ENCODE results near the gene SLC7A7. TPM values are rescaled to one million over a fixed set of nuclear protein-coding genes. Genes with fewer than 3 reads are reported as not detected.
"Not testable (repeated sequence)": the region's sequence is repeated elsewhere in the genome, so short reads cannot be mapped to it uniquely, and the experiment has no call there.

The SLC7A7 gene
- 24.5 TPM for polyA plus RNA-seq (2012; ENCODE audit: missing spikeins)

DNA sequence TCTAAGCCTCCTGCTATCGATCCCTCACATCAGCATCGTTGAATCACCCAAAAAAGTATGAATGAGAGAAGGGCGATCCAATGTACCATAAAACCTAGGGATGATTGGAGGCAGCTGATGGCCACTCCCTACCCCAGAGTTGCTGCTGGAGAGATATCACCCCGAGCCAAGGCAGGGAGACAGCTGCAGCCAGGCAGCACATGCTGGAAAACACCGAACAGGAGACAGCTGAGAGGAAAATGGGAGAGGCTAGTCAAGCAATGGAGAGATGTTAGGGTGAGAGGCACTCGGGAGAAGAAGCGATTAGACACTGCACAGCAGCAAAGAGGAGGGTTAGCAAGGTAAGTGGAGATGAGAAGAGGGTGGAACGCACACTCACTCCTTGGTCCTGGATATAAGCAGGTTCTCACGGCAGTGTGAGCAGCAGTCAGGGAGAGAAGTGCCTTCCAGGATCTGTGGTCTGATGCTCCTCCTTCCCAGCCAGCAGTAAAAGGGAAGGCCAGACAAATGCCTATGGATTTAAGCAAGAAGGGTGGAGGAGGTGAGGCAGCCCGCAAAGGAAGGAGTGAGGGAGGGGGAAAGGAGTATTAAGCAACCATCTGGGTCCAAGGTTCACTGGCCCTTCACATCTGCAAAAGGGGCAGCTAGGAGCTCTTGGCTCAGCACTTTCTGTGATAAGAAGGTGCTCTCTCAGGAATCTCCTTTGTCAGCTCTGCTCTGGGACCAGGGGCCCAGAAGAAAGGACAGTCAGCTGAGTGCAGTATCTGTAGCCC lies at the start of gene SLC7A7:
SLC7A7 (minus strand) TSS at position 495 of the 773 bp plus-strand sequence. CDS start 2,037 bp downstream, outside the sequence.
- TF ChIP-seq POLR2AphosphoS5 (IDR thresholded peaks at IDR 0.05; ENCODE audit: low read depth, low read length): no peak
- TF ChIP-seq POLR2A (IDR thresholded peaks at IDR 0.05; ENCODE audit: low read depth, low read length): no peak
- TF ChIP-seq TAF1 (IDR thresholded peaks at IDR 0.05; ENCODE audit: borderline replicate concordance, low read depth, low read length): no peak
- DNase-seq (ENCODE audit: insufficient read length): no peak
- FAIRE-seq: no peak

DNA sequence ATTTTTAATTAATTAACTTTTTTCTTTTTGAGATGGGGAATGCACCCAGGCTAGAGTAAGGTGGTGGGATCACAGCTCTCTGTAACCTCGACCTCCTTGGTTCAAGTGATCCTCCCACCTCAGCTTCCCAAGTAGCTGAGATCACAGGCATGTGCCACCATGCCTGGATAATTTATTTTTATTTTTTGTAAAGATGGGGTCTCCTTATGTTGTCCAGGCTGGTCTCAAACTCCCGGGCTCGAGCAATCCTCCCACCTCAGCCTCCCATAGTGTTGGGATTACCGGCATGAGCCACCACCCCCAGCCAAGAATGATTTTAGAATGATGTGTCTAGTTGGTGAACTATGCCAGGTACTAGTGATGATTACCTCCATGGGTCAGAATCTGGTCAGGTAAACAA lies 49.7 kb upstream of the SLC7A7 start:
- no peak for TF ChIP-seq POLR2A (IDR thresholded peaks at IDR 0.05; ENCODE audit: low read depth, low read length)
- TF ChIP-seq POLR2AphosphoS5 (IDR thresholded peaks at IDR 0.05; ENCODE audit: low read depth, low read length): no peak
- TF ChIP-seq TAF1 (IDR thresholded peaks at IDR 0.05; ENCODE audit: borderline replicate concordance, low read depth, low read length): no peak
- DNase-seq (ENCODE audit: insufficient read length) (no peak), FAIRE-seq (no peak)

DNA sequence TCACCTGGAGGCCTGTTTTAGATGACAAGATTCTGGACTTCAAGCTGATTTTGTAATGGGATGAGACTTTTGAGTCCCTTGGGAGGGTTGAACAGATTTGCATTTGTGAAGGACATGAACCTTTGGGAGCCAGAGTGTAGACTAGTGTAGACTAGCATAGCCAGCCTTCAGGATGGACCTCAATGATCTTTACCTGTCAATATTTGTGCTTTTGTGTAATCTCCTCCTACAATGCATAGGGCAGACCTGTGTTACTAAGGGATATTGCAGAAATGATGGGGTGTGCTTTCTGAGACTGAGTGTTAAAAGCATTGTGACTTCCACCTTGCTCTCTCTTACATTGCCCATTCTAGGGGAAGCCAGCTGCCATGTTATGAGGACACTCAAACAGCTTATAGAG lies 46.4 kb upstream of the SLC7A7 start:
- DNase-seq (ENCODE audit: insufficient read length) (no peak), FAIRE-seq (no peak)
- TF ChIP-seq TAF1 (IDR thresholded peaks at IDR 0.05; ENCODE audit: borderline replicate concordance, low read depth, low read length) (no peak), POLR2AphosphoS5 (IDR thresholded peaks at IDR 0.05; ENCODE audit: low read depth, low read length) (no peak), POLR2A (IDR thresholded peaks at IDR 0.05; ENCODE audit: low read depth, low read length) (no peak)

DNA sequence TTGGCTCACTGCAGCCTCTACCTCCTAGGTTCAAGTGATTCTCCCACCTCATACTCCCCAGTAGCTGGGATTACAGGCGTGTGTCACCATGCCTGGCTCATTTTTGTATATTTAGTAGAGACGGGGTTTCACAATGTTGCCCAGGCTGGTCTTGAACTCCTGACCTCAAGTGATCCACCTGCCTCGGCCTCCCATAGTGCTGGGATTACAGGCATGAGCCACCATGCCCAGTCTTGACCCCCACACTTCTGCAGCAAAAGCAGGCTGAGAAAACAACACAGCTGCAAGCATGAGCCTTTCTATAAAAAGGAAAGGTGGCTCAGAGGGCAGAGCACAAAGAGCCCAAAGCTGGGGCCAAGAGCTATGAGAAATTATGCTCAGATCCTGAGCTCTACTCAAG lies 45.1 kb upstream of the SLC7A7 start:
- FAIRE-seq; DNase-seq (ENCODE audit: insufficient read length): not testable (repeated sequence)

DNA sequence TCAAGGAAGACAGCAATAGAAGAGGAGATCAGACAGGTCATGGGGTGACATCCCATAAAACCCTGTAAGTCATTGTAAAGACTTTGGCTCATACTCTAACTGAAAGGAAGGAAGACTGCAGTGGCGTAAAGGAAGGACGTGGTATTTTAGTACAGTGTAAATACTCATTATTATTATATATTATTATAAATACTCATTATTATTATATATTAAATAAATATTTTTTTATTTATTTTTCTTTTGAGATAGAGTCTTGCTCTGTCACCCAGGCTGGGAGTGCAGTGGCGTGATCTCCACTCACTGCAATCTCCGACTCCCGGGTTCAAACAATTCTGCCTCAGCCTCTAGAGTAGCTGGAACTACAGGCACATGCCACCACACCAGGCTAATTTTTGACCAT lies 41.2 kb upstream of the SLC7A7 start:
- FAIRE-seq: no peak
- no peak for DNase-seq (ENCODE audit: insufficient read length)
- TF ChIP-seq POLR2AphosphoS5 (IDR thresholded peaks at IDR 0.05; ENCODE audit: low read depth, low read length) (no peak), TAF1 (IDR thresholded peaks at IDR 0.05; ENCODE audit: borderline replicate concordance, low read depth, low read length) (no peak), POLR2A (IDR thresholded peaks at IDR 0.05; ENCODE audit: low read depth, low read length) (no peak)

DNA sequence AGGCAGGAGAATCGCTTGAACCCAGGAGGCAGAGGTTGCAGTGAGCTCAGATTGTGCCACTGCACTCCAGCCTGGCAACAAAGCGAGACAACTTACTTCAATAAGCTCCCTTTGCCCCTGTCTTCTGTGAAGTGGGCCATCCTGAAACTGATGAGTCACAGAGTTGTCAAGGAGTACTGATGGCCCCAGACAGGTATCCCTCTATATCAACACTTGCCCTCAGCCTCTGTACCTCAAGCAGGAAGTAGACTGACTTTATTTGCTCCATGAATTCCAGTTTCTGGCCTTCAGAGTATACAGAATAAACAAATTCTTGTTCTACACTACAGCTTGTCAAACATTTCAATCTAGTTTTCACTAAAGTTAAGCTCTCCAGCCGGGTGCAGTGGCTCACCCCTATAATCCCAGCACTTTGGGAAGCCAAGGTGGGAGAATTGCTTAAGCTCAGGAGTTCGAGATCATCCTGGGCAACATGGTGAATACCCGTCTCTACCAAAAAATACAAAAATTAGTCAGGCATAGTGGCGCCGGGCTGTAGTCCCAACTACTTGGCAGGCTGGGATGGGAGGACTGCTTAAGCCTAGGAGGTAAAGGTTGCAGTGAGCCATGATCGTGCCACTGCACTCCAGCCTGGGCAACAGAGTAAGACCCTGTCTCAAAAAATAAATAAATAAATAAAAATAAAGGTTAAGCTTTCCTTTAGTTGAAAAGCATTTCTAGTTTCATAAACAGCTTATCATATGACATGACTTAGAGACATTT lies 39.9 kb upstream of the SLC7A7 start:
- FAIRE-seq (no peak), DNase-seq (ENCODE audit: insufficient read length) (no peak)
- no peak for TF ChIP-seq TAF1 (IDR thresholded peaks at IDR 0.05; ENCODE audit: borderline replicate concordance, low read depth, low read length)
- no peak for TF ChIP-seq POLR2A (IDR thresholded peaks at IDR 0.05; ENCODE audit: low read depth, low read length)
- TF ChIP-seq POLR2AphosphoS5 (IDR thresholded peaks at IDR 0.05; ENCODE audit: low read depth, low read length): no peak

DNA sequence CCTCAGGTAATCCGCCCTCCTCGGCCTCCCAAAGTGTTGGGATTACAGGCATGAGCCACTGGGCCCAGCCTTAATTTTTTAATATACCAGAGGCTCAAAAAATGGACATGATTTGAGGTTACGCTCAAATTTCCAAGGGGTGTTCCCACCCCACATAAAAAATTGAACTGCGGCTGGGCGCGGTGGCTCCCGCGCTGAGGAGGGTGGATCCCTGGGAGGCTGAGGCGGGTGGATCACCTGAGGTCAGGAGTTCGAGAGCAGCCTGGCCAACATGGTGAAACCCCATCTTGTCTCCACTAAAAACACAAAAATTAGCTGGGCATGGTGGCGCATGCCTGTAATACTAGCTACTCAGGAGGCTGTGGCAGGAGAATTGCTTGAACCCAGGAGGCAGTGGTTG lies 39.1 kb upstream of the SLC7A7 start:
- not testable (repeated sequence) for FAIRE-seq; DNase-seq (ENCODE audit: insufficient read length)

DNA sequence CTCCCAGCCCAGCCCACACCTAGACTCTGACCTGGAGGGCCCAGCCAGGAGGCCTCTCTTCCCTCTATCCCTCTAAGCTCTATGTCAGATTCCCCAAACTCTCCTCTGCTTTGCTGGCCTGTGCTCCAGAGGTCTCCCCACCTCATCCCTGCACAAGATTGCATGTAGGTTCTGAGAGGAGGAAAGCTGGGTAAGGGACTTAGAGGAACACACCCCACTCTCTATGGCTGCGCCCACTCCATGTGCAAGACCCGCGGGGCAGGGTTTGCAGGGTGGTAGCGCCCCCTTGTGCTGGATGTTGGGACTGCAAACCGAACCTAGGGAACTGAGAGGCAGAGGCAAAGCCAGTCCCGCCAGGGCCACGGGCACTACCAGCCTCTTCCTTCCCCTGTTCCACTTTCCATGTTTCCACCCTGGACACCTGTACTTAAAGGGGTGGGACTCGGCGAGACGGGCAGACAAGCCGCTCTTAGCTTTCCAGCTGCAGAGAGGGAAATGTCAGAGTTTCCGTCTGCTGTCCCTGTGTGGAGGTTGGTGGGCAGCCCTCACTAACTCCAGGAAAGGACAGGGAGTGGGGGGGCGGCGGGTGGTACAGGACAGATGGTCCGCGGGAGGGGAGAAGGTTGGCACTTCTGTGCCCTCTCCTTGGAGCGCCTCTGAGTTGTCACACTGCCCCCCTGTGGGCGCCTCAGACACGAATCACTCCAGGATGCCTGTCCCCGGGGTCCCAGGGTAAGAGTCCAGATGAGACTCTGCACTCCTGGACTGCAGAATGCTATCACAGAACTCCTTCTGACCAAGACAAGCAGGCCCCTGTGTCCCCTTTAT lies 37.9 kb upstream of the SLC7A7 start:
- TF ChIP-seq POLR2AphosphoS5 (IDR thresholded peaks at IDR 0.05; ENCODE audit: low read depth, low read length) (no peak), TAF1 (IDR thresholded peaks at IDR 0.05; ENCODE audit: borderline replicate concordance, low read depth, low read length) (no peak), POLR2A (IDR thresholded peaks at IDR 0.05; ENCODE audit: low read depth, low read length) (no peak)
- FAIRE-seq: peak; percentile 92
- DNase-seq (ENCODE audit: insufficient read length): no peak

DNA sequence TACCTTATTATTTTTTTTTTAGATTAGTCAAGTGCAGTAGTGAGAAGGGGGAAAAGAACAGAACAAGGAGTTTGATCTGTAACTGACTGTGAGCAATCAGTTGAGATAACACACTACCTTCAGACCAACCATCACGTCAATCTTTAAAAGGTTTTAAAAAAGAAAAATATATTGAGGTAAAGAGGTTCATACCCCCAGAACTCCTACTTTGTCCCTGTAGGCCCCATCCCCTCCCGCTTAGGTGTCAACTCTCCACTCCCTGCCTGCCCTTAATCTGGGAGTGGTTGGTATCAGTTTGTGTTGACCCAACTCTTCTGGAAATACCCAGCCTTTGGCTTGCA lies 37.3 kb upstream of the SLC7A7 start:
- FAIRE-seq (no peak), DNase-seq (ENCODE audit: insufficient read length) (no peak)
- TF ChIP-seq POLR2A (IDR thresholded peaks at IDR 0.05; ENCODE audit: low read depth, low read length) (no peak), TAF1 (IDR thresholded peaks at IDR 0.05; ENCODE audit: borderline replicate concordance, low read depth, low read length) (no peak), POLR2AphosphoS5 (IDR thresholded peaks at IDR 0.05; ENCODE audit: low read depth, low read length) (no peak)

DNA sequence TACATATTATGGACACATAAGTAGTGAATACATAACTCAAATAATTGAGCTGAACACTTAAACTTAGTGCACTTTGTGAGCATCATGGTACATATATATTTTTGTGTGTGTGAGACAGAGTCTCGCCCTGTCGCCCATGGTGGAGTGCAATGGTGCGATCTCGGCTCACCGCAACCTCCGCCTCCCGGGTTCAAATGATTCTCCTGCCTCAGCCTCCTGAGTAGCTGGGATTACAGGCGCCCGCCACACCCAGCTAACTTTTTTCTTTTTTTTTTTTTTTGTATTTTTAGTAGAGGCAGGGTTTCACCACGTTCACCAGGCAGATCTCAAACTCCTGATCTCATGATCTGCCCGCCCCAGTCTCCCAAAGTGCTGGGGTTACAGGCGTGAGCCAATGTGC lies 36.9 kb upstream of the SLC7A7 start:
- DNase-seq (ENCODE audit: insufficient read length); FAIRE-seq: not testable (repeated sequence)

DNA sequence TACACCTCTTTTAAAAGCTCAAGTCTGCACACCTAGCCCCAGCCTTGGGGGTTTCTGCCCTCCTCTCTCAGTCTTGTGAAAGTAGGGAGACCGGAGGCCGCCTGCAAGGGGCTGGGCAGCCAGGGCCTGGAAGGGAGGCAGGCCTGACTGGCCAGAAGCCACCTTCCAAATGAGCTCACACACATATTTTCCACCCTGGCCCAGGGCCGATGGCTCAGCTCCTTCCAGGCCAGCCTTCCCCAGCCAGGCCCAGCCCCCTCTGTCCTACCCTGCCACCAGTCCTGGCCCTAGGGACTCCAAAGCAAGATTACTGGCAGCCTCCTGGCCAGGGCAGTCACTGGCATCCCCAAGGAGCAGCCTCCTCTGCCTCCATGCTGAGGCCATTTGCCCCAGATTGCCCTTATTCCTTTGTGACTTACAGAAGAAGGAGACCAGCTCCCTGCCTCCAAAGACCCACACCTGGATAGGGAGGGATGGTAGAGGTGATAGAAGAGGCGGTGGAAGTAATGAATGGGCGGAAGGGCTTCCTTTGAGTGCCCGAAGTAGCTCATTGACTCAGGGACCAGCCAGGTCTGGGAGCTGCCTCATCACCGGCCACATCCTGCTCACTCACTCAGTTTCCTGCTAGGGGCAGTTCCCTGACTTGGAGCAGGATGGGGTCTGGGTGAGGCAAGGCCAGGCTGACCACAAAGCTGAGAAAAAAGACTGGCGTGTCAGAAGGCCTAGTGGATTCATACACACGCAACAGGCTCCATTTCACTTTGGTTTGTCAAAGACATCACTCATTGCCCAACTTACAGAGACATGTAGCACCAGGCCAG lies 35.9 kb upstream of the SLC7A7 start:
- no peak for DNase-seq (ENCODE audit: insufficient read length)
- FAIRE-seq: no peak

More for the DNA sequence above, 35.9 kb upstream of the SLC7A7 start:
- TF ChIP-seq POLR2AphosphoS5 (IDR thresholded peaks at IDR 0.05; ENCODE audit: low read depth, low read length) (no peak), POLR2A (IDR thresholded peaks at IDR 0.05; ENCODE audit: low read depth, low read length) (no peak), TAF1 (IDR thresholded peaks at IDR 0.05; ENCODE audit: borderline replicate concordance, low read depth, low read length) (no peak)

All from GM12892 (cell line).